ENCODE measurements around the gene GRIA4. TPM values are rescaled to one million over a fixed set of nuclear protein-coding genes. Genes with fewer than 3 reads are reported as not detected.
A peak's percentile ranks its signal among the peaks of the same experiment; 100 is the strongest.

Gene GRIA4
- polyA plus RNA-seq, 1 donor from 2014 or later, result 6.3 TPM

- H2AFZ ChIP-seq (ENCODE audit: low read depth, low read length), result no peak overlapping the region
- no peak overlapping the region for H3K27ac ChIP-seq (ENCODE audit: low read length)
- no peaks in the 10 kb centered on the region for H3K36me3 ChIP-seq (ENCODE audit: insufficient read depth, low read length)
- H3K9me2 ChIP-seq (ENCODE audit: insufficient read depth, low read length), result no peaks in the 10 kb centered on the region
- no peaks in the 10 kb centered on the region for H3K79me2 ChIP-seq (replicated peaks; ENCODE audit: insufficient read depth, low read length)
- H3K9me3 ChIP-seq (ENCODE audit: low read length), result no peaks in the 10 kb centered on the region
- H3K9ac ChIP-seq (ENCODE audit: low read length), result no peak overlapping the region
- no peaks in the 10 kb centered on the region for H4K20me1 ChIP-seq (ENCODE audit: insufficient read depth)
- no peak overlapping the region for H3K4me3 ChIP-seq (ENCODE audit: low read length)
- H3F3A ChIP-seq (ENCODE audit: insufficient read depth, low read length, poor library complexity, severe bottlenecking), result no peaks in the 10 kb centered on the region
- TF ChIP-seq SMC3 (conservative IDR thresholded peaks at IDR 0.05; ENCODE audit: poor library complexity) (no peak), POLR2AphosphoS5 (IDR thresholded peaks at IDR 0.05) (no peak), EP300 (conservative IDR thresholded peaks at IDR 0.05; ENCODE audit: poor library complexity, severe bottlenecking) (no peak)
- H3K4me2 ChIP-seq (ENCODE audit: low read length), result no peak overlapping the region
- no peaks in the 10 kb centered on the region for H3K27me3 ChIP-seq (ENCODE audit: insufficient read depth, low read depth, low read length)
Measured at GRCh38 chr11:105670811-105671210, 60.9 kb downstream of the GRIA4 start.

GRCh38 chr11:105673089-105673488 lies 63.2 kb downstream of the GRIA4 start:
- Histone ChIP-seq H3F3A (ENCODE audit: insufficient read depth, low read length, poor library complexity, severe bottlenecking) (no peaks in the 10 kb centered on the region), H3K79me2 (replicated peaks; ENCODE audit: insufficient read depth, low read length) (no peaks in the 10 kb centered on the region), H3K27ac (ENCODE audit: low read length) (no peak overlapping the region), H3K9ac (ENCODE audit: low read length) (no peak overlapping the region), H3K4me3 (ENCODE audit: low read length) (no peak overlapping the region), H2AFZ (ENCODE audit: low read depth, low read length) (no peak overlapping the region), H3K9me3 (ENCODE audit: low read length) (no peaks in the 10 kb centered on the region), H3K36me3 (ENCODE audit: insufficient read depth, low read length) (no peaks in the 10 kb centered on the region), H3K4me2 (ENCODE audit: low read length) (no peak overlapping the region), H4K20me1 (ENCODE audit: insufficient read depth) (no peaks in the 10 kb centered on the region), H3K27me3 (ENCODE audit: insufficient read depth, low read depth, low read length) (no peaks in the 10 kb centered on the region), H3K9me2 (ENCODE audit: insufficient read depth, low read length) (no peaks in the 10 kb centered on the region)
- TF ChIP-seq SMC3 (conservative IDR thresholded peaks at IDR 0.05; ENCODE audit: poor library complexity) (no peak), EZH2 (IDR thresholded peaks at IDR 0.05; ENCODE audit: borderline replicate concordance, insufficient read depth, low read length, poor library complexity, severe bottlenecking) (no peak), RAD21 (conservative IDR thresholded peaks at IDR 0.05) (no peak), MXI1 (conservative IDR thresholded peaks at IDR 0.05; ENCODE audit: poor library complexity, severe bottlenecking) (no peak), TAF1 (IDR thresholded peaks at IDR 0.05; ENCODE audit: low read depth) (no peak), REST (IDR thresholded peaks at IDR 0.05; ENCODE audit: borderline replicate concordance) (peak; percentile 76)

- H3K4me2 ChIP-seq (ENCODE audit: low read length), result no peak overlapping the region
- no peak for TF ChIP-seq CTCF (IDR thresholded peaks at IDR 0.05; ENCODE audit: poor library complexity, severe bottlenecking)
- no peak for TF ChIP-seq RAD21 (conservative IDR thresholded peaks at IDR 0.05)
- no peak for TF ChIP-seq MXI1 (conservative IDR thresholded peaks at IDR 0.05; ENCODE audit: poor library complexity, severe bottlenecking)
- no peak for TF ChIP-seq EP300 (conservative IDR thresholded peaks at IDR 0.05; ENCODE audit: poor library complexity, severe bottlenecking)
- TF ChIP-seq TAF1 (IDR thresholded peaks at IDR 0.05; ENCODE audit: low read depth), result no peak
- TF ChIP-seq REST (IDR thresholded peaks at IDR 0.05; ENCODE audit: borderline replicate concordance), result no peak
- TF ChIP-seq SMC3 (conservative IDR thresholded peaks at IDR 0.05; ENCODE audit: poor library complexity), result no peak
- no peak for TF ChIP-seq POLR2AphosphoS5 (IDR thresholded peaks at IDR 0.05)
- TF ChIP-seq EZH2 (IDR thresholded peaks at IDR 0.05; ENCODE audit: borderline replicate concordance, insufficient read depth, low read length, poor library complexity, severe bottlenecking), result no peak
Measured at GRCh38 chr11:105689631-105690030, 79.8 kb downstream of the GRIA4 start.

More at GRCh38 chr11:105689631-105690030, 79.8 kb downstream of the GRIA4 start:
- H3K27me3 ChIP-seq (ENCODE audit: insufficient read depth, low read depth, low read length), result no peaks in the 10 kb centered on the region
- peaks cover 3% of the 10 kb centered on the region for H3K9me2 ChIP-seq (ENCODE audit: insufficient read depth, low read length)
- no peak overlapping the region for H3K27ac ChIP-seq (ENCODE audit: low read length)
- no peaks in the 10 kb centered on the region for H3K9me3 ChIP-seq (ENCODE audit: low read length)
- H3K9ac ChIP-seq (ENCODE audit: low read length), result no peak overlapping the region
- no peak overlapping the region for H3K4me3 ChIP-seq (ENCODE audit: low read length)
- no peaks in the 10 kb centered on the region for H4K20me1 ChIP-seq (ENCODE audit: insufficient read depth)
- no peaks in the 10 kb centered on the region for H3K36me3 ChIP-seq (ENCODE audit: insufficient read depth, low read length)
- H2AFZ ChIP-seq (ENCODE audit: low read depth, low read length), result no peak overlapping the region
- no peaks in the 10 kb centered on the region for H3K79me2 ChIP-seq (replicated peaks; ENCODE audit: insufficient read depth, low read length)
- no peaks in the 10 kb centered on the region for H3F3A ChIP-seq (ENCODE audit: insufficient read depth, low read length, poor library complexity, severe bottlenecking)

All from neural cell (in vitro differentiated cells).